ENCODE measurements around the gene CPNE7.
A peak's percentile ranks its signal among the peaks of the same experiment; 100 is the strongest.

The CPNE7 gene

DNA sequence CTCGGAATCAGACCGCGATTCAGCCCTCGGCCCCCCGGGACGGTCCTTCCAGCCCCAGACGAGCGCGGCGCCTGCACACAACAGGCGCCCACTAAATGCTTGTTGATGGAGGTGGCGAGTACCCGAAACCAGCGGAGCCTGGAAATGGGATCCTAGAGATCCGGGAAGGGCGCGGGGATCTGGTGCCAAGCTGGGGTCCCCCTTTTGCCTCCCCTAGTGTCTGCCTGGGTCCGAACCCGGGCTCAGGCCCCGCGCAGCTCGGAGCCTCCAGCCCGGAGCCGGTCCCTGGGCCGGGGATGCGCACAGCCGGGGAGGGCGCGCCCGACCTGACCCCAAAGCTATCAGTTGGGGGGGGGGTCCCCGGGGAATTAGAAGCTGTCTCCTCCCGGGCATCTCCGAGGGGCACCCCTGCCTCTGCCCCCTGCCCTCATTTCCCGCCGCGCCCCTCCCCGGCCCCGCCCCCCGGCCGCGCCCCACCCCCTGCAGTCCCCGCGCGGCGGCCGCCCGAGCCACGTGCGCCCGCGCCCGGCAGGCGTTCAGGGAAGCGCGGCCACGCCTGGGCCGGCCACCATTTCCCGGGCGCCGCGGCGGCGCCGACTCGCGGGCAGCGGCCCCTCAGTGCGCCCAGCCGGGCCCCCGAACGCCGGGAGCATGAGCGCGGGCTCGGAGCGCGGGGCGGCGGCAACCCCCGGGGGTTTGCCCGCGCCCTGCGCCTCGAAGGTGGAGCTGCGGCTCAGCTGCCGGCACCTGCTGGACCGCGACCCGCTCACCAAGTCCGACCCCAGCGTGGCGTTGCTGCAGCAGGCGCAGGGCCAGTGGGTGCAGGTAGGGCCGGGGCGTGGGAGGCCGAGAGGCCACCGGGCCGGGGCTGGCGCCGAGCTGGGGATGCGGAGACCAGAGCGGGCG is at the start of gene CPNE7:
CPNE7 (plus strand) TSS at position 512 of the 906 bp plus-strand sequence; CDS start at position 652, 140 bp downstream.
- peak within 1 kb of the TSS; percentile 60 for H3K4me3 ChIP-seq (ENCODE audit: low read depth, low read length)
- no peak for DNase-seq (ENCODE audit: low read depth)
- TF ChIP-seq, protein P1, sequence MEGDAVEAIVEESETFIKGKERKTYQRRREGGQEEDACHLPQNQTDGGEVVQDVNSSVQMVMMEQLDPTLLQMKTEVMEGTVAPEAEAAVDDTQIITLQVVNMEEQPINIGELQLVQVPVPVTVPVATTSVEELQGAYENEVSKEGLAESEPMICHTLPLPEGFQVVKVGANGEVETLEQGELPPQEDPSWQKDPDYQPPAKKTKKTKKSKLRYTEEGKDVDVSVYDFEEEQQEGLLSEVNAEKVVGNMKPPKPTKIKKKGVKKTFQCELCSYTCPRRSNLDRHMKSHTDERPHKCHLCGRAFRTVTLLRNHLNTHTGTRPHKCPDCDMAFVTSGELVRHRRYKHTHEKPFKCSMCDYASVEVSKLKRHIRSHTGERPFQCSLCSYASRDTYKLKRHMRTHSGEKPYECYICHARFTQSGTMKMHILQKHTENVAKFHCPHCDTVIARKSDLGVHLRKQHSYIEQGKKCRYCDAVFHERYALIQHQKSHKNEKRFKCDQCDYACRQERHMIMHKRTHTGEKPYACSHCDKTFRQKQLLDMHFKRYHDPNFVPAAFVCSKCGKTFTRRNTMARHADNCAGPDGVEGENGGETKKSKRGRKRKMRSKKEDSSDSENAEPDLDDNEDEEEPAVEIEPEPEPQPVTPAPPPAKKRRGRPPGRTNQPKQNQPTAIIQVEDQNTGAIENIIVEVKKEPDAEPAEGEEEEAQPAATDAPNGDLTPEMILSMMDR (IDR thresholded peaks at IDR 0.05; ENCODE audit: low read depth, low read length, missing control alignments), result no peak

- DNase-seq (ENCODE audit: low read depth), result no peak
- TF ChIP-seq, protein P1 (IDR thresholded peaks at IDR 0.05; ENCODE audit: low read depth, low read length, missing control alignments), result no peak
- H3K4me3 ChIP-seq (ENCODE audit: low read depth, low read length), result no peak overlapping the region
These were observed 46.5 kb upstream of the CPNE7 start for GRCh38 chr16:89529097-89529496.

GRCh38 chr16:89530401-89531381 is 44.9 kb upstream of the CPNE7 start:
- TF ChIP-seq, protein P1 (IDR thresholded peaks at IDR 0.05; ENCODE audit: low read depth, low read length, missing control alignments), result no peak
- DNase-seq (ENCODE audit: low read depth), result no peak
- no peak overlapping the region for H3K4me3 ChIP-seq (ENCODE audit: low read depth, low read length)

- no peak overlapping the region for H3K4me3 ChIP-seq (ENCODE audit: low read depth, low read length)
- TF ChIP-seq, protein P1 (IDR thresholded peaks at IDR 0.05; ENCODE audit: low read depth, low read length, missing control alignments), result no peak
- DNase-seq (ENCODE audit: low read depth), result no peak
These were observed 43.6 kb upstream of the CPNE7 start for GRCh38 chr16:89531821-89532526.

GRCh38 chr16:89534252-89534756 is 41.3 kb upstream of the CPNE7 start:
- no peak for DNase-seq (ENCODE audit: low read depth)
- TF ChIP-seq, protein P1 (IDR thresholded peaks at IDR 0.05; ENCODE audit: low read depth, low read length, missing control alignments), result no peak
- H3K4me3 ChIP-seq (ENCODE audit: low read depth, low read length), result no peak overlapping the region

DNA sequence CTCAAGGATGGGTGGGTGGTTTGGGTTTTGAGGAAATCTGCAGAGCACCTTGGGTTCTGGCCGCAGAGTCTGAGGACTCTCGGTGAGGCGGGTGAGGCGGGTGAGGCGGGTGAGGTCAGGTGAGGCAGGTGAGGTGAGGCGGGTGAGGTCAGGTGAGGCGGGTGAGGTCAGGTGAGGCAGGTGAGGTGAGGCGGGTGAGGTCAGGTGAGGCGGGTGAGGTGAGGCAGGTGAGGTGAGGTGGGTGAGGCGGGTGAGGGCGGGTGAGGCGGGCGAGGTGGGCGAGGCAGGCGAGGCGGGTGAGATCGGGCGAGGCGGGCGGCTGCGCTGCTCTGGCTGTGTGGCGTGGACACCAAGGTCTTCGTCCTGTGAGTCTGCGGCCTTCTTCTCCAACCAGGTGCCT is 39.2 kb upstream of the CPNE7 start:
- no peak overlapping the region for H3K4me3 ChIP-seq (ENCODE audit: low read depth, low read length)
- DNase-seq (ENCODE audit: low read depth), result no peak
- TF ChIP-seq, protein P1 (IDR thresholded peaks at IDR 0.05; ENCODE audit: low read depth, low read length, missing control alignments), result no peak
